HepG2 (cell line): ENCODE data around the gene IRS2. TPM values are rescaled to one million over a fixed set of nuclear protein-coding genes. Genes with fewer than 3 reads are reported as not detected.

Experiments used
- ATAC-seq: fragments of 200-7000 bp; cut with Tn5 transposase; 3 replicates; pipeline ENCODE4 v1.9.1; 2020; ENCODE audit warnings: mild to moderate bottlenecking, moderate library complexity
- BruUV-seq: library from RNA; stranded (reverse); fragments of 400-500 nt; replicated peaks from 2 replicates; lab custom pipeline; 2021; lab: Mats Ljungman, UMichigan
- CTCF ChIA-PET: fragments of 300-600 bp; formaldehyde crosslinking; extraction: SDS; loops from one replicate; lab custom pipeline; 2021; ENCODE audit warnings: low total read pairs, inconsistent platforms, low intra/inter-chr PET ratio; lab: Yijun Ruan, JAX
- POLR2A ChIA-PET: fragments of 350-600 bp; sonication (Branson Sonifier 250); formaldehyde crosslinking; loops from one replicate; lab custom pipeline; 2020; ENCODE audit warnings: antibody characterized with exemption, inconsistent platforms; lab: Yijun Ruan, JAX
- DNase-seq: peaks from one replicate; pipeline ENCODE4 v3.0.0-alpha.2; 2015; ENCODE audit warnings: low spot score
- FAIRE-seq: peaks from 3 replicates; lab custom pipeline; 2011; peaks lifted over from hg19 to GRCh38; lab: Jason Lieb, UNC
- H2AFZ ChIP-seq: one replicate; pipeline ENCODE4 v1.6.1; 2011; ENCODE audit warnings: low read length, inconsistent platforms
- H3K27ac ChIP-seq: fragments of 300-600 bp; 3 replicates; pipeline ENCODE4 v1.8.0; 2011; ENCODE audit warnings: mixed run types, mild to moderate bottlenecking, mixed read lengths, low read length, inconsistent platforms; ENCODE audit not compliant: insufficient read depth; ENCODE audit errors: extremely low read length
- H3K27me3 ChIP-seq, 2 experiments: fragments of 200-600 bp in 1 of 2; 2 replicates in 1 of 2; 3 replicates in 1 of 2; pipeline versions ENCODE4 v1.6.0 to v1.8.0; 2011; ENCODE audit warnings: low read length in 2 of 2, mild to moderate bottlenecking in 2 of 2, moderate library complexity in 2 of 2, inconsistent platforms in 1 of 2; ENCODE audit not compliant: insufficient read depth in 2 of 2, control insufficient read depth in 1 of 2
- H3K36me3 ChIP-seq, 2 experiments: fragments of 200-600 bp in 1 of 2; replicated peaks in 1 of 2; 2 replicates in 1 of 2; 3 replicates in 1 of 2; pipeline versions ENCODE4 v1.5.1 to v1.8.0; 2011; ENCODE audit warnings: low read length in 2 of 2, inconsistent platforms in 1 of 2; ENCODE audit not compliant: insufficient read depth in 2 of 2, control insufficient read depth in 1 of 2
- H3K4me1 ChIP-seq: 2 replicates; pipeline ENCODE4 v1.5.1; 2012; ENCODE audit warnings: low read length, inconsistent platforms; ENCODE audit not compliant: insufficient read depth
- H3K4me2 ChIP-seq: 2 replicates; pipeline ENCODE4 v1.6.0; 2011; ENCODE audit warnings: low read depth, low read length, inconsistent platforms
- H3K4me3 ChIP-seq, 3 experiments: fragments of 200-600 bp in 1 of 3; sonication (generic), shearing (Covaris generic) in 1 of 3; replicated peaks in 1 of 3; 2 replicates each; pipeline ENCODE4 v1.5.1; 2011 to 2016; ENCODE audit warnings: low read length in 3 of 3, inconsistent platforms in 2 of 3, low read depth in 2 of 3, mild to moderate bottlenecking in 2 of 3, control low read depth in 1 of 3, mixed read lengths in 1 of 3; ENCODE audit not compliant: insufficient read depth in 1 of 3
- H3K79me2 ChIP-seq: one replicate; pipeline ENCODE4 v1.6.1; 2011; ENCODE audit warnings: low read length, inconsistent platforms; ENCODE audit not compliant: insufficient read depth
- H3K9ac ChIP-seq: 2 replicates; pipeline ENCODE4 v1.6.0; 2011; ENCODE audit warnings: mild to moderate bottlenecking, low read depth, low read length, inconsistent platforms; ENCODE audit not compliant: insufficient read depth
- H3K9me3 ChIP-seq: 2 replicates; pipeline ENCODE4 v1.5.1; 2012; ENCODE audit warnings: mild to moderate bottlenecking, low read length
- H4K20me1 ChIP-seq: 2 replicates; pipeline ENCODE4 v1.6.0; 2011; ENCODE audit warnings: inconsistent platforms, mild to moderate bottlenecking, low read length, moderate library complexity; ENCODE audit not compliant: insufficient read depth
- AKAP8 ChIP-seq: sonication (generic); formaldehyde crosslinking; IDR thresholded peaks from 2 replicates; pipeline ENCODE4 v1.5.1; 2020; ENCODE audit warnings: mild to moderate bottlenecking, missing genetic modification reagents
- ATM ChIP-seq: fragments of 450-650 bp; IDR thresholded peaks from 2 replicates; pipeline ENCODE4 v1.7.1; 2017; ENCODE audit warnings: mild to moderate bottlenecking, borderline replicate concordance
- FLYWCH1 ChIP-seq: sonication (generic); formaldehyde crosslinking; IDR thresholded peaks from 2 replicates; pipeline ENCODE4 v1.8.1; 2023; ENCODE audit warnings: mild to moderate bottlenecking, missing genetic modification reagents
- JDP2 ChIP-seq: sonication (generic); formaldehyde crosslinking; IDR thresholded peaks from 2 replicates; pipeline ENCODE4 v1.8.1; 2022; ENCODE audit warnings: missing genetic modification reagents, borderline replicate concordance
- PBX2 ChIP-seq: IDR thresholded peaks from 2 replicates; pipeline ENCODE4 v1.6.1; 2016; ENCODE audit warnings: control low read depth
- PHF5A ChIP-seq: IDR thresholded peaks from one replicate; pipeline ENCODE4 v1.6.1; 2018; ENCODE audit warnings: low read depth, missing genetic modification reagents; ENCODE audit not compliant: unreplicated experiment
- SNAI1 ChIP-seq: sonication (generic); formaldehyde crosslinking; IDR thresholded peaks from 2 replicates; pipeline ENCODE4 v1.5.0; 2020; ENCODE audit warnings: mild to moderate bottlenecking, missing genetic modification reagents, borderline replicate concordance
- SOX5 ChIP-seq: IDR thresholded peaks from 2 replicates; pipeline ENCODE4 v1.6.1; 2016; ENCODE audit warnings: borderline replicate concordance
- TFDP1 ChIP-seq: IDR thresholded peaks from 2 replicates; pipeline ENCODE4 v1.6.1; 2016; ENCODE audit warnings: missing compliant biosample characterization, missing genetic modification reagents, borderline replicate concordance
- THAP7 ChIP-seq: sonication (generic); formaldehyde crosslinking; IDR thresholded peaks from 2 replicates; pipeline ENCODE4 v1.8.1; 2023; ENCODE audit warnings: mild to moderate bottlenecking, missing genetic modification reagents
- TOPORS ChIP-seq: sonication (generic); formaldehyde crosslinking; IDR thresholded peaks from 2 replicates; pipeline ENCODE4 v1.8.0; 2023; ENCODE audit warnings: mild to moderate bottlenecking, missing genetic modification reagents
- U2AF1 ChIP-seq: fragments of 200-400 bp; formaldehyde crosslinking; optimal IDR thresholded peaks from 2 replicates; pipeline ENCODE3; 2017; ENCODE audit warnings: mild to moderate bottlenecking, low read depth, low read length
- UBTF ChIP-seq: sonication (generic); formaldehyde crosslinking; IDR thresholded peaks from 2 replicates; pipeline ENCODE4 v1.4.0; 2020; ENCODE audit warnings: mild to moderate bottlenecking, missing genetic modification reagents
- ZFP1 ChIP-seq: IDR thresholded peaks from 2 replicates; pipeline ENCODE4 v1.6.1; 2016
- ZFP36 ChIP-seq: fragments of 150-350 bp; IDR thresholded peaks from 2 replicates; pipeline ENCODE4 v1.6.1; 2018; ENCODE audit warnings: borderline replicate concordance, low read length, low read depth; ENCODE audit not compliant: partially characterized antibody
- ZNF12 ChIP-seq: sonication (generic); formaldehyde crosslinking; IDR thresholded peaks from 2 replicates; pipeline ENCODE4 v1.5.0; 2020; ENCODE audit warnings: missing genetic modification reagents
- ZNF850 ChIP-seq: sonication (generic); formaldehyde crosslinking; conservative IDR thresholded peaks from 2 replicates; pipeline ENCODE4 v1.9.0; 2021; ENCODE audit warnings: mild to moderate bottlenecking, missing genetic modification reagents
- ZNF879 ChIP-seq: sonication (generic); formaldehyde crosslinking; IDR thresholded peaks from 2 replicates; pipeline ENCODE4 v1.8.1; 2023; ENCODE audit warnings: missing genetic modification reagents
- WGBS: methylation state at CpG from one replicate; pipeline ENCODE4 v1.1.6; 2017; ENCODE audit warnings: low lambda C conversion rate; 5-methylcytosine and 5-hydroxymethylcytosine counted together
- in situ Hi-C: cut with HindIII; loops from 2 replicates; pipeline ENCODE4 v1.10.0; 2017; ENCODE audit warnings: low pct_unique_long_range_greater_than_20kb; ENCODE audit not compliant: extremely low pct_ligation_motif_present
- intact Hi-C: fragments of 100-400 bp; cut with micrococcal nuclease; formaldehyde crosslinking; loops from one replicate; pipeline ENCODE4 v1.10.0; 2022; ENCODE audit not compliant: unreplicated experiment
- polyA plus RNA-seq, 8 experiments: library from polyadenylated mRNA; depleted of rRNA in 3 of 8; stranded (reverse) in 7 of 8; unstranded in 1 of 8; fragments of >200 nt; fragmentation: Illumina TruSeq in 4 of 8; extraction: Trizol in 4 of 8; gene quantifications; 2 replicates each; pipeline versions ENCODE4 v1.2.1 to v1.2.3, GENCODE V29; 2011 to 2016; ENCODE audit warnings: low read depth in 4 of 8, missing spikeins in 1 of 8, mixed read lengths in 1 of 8; ENCODE audit not compliant: insufficient read depth in 1 of 8
- total RNA-seq, 5 experiments: library from RNA; depleted of rRNA; stranded (reverse); fragments of >200 nt; fragmentation: Illumina TruSeq; extraction: Trizol; gene quantifications; 2 replicates each; pipeline ENCODE4 v1.2.3, GENCODE V29; 2016; ENCODE audit warnings: low read depth in 1 of 5
- TF ChIP-seq, protein P1 (sequence below): IDR thresholded peaks from 2 replicates; pipeline ENCODE4 v1.6.1; 2016

Gene IRS2
- total and polyA plus RNA-seq, 2 of the 13 experiments (the other 11 are each of a cell fraction or from before 2014, with no cell fraction given), result 0.02 to 0.04 TPM

GRCh38 chr13:109782823-109783431, 3.5 kb downstream of the IRS2 start:
- intact Hi-C loops (loop anchor here (10.0 kb wide), 1 partner anchor 528 kb away; no protein-coding TSS in a partner anchor), in situ Hi-C loops (loop anchor here (25.0 kb wide), 1 partner anchor 821 kb away; no protein-coding TSS in a partner anchor)
- H3K27me3 ChIP-seq, result peaks cover 0 to 11% of the 10 kb centered on the region in 2 experiments; a peak in 3 of 5 replicates
- no peak overlapping the region for H2AFZ ChIP-seq
- no peaks in the 10 kb centered on the region for H3K9me3 ChIP-seq
- no peaks in the 10 kb centered on the region for H3K79me2 ChIP-seq
- 95% methylated on average over 38 of the region's 72 CpGs for WGBS
- POLR2A ChIA-PET, result no interaction called here
- TF ChIP-seq PBX2 (no peak), THAP7 (CRISPR knock-in tag) (no peak), ZNF850 (CRISPR knock-in tag) (no peak), U2AF1 (no peak), ZNF12 (CRISPR knock-in tag) (no peak), FLYWCH1 (CRISPR knock-in tag) (no peak), JDP2 (CRISPR knock-in tag) (no peak), TFDP1 (CRISPR knock-in tag) (no peak), UBTF (CRISPR knock-in tag) (no peak), ZNF879 (CRISPR knock-in tag) (no peak), AKAP8 (CRISPR knock-in tag) (no peak), SOX5 (no peak), SNAI1 (no peak), TOPORS (CRISPR knock-in tag) (no peak), ZFP1 (no peak), ZFP36 (no peak), ATM (no peak), PHF5A (CRISPR knock-in tag) (no peak)
- TF ChIP-seq, protein P1, sequence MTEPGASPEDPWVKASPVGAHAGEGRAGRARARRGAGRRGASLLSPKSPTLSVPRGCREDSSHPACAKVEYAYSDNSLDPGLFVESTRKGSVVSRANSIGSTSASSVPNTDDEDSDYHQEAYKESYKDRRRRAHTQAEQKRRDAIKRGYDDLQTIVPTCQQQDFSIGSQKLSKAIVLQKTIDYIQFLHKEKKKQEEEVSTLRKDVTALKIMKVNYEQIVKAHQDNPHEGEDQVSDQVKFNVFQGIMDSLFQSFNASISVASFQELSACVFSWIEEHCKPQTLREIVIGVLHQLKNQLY, result no peak
- FAIRE-seq (no peak), DNase-seq (no peak), ATAC-seq (no peak)
- BruUV-seq, result no TSS peak
- H3K4me3 ChIP-seq, result no peak overlapping the region
- no peak overlapping the region for H3K4me2 ChIP-seq
- H3K4me1 ChIP-seq, result no peaks in the 10 kb centered on the region
- no peak overlapping the region for H3K27ac ChIP-seq
- CTCF ChIA-PET, result no interaction called here
- H3K9ac ChIP-seq, result no peak overlapping the region
- no peaks in the 10 kb centered on the region for H3K36me3 ChIP-seq
- no peaks in the 10 kb centered on the region for H4K20me1 ChIP-seq
